Measurements from ENCODE around the gene SELENOP. TPM values are rescaled to one million over a fixed set of nuclear protein-coding genes. Genes with fewer than 3 reads are reported as not detected.

Gene SELENOP
- total and polyA plus RNA-seq, 2 of the 13 experiments (the other 11 are each of a cell fraction or from before 2014, with no cell fraction given) = 1,895 to 2,083 TPM

DNA sequence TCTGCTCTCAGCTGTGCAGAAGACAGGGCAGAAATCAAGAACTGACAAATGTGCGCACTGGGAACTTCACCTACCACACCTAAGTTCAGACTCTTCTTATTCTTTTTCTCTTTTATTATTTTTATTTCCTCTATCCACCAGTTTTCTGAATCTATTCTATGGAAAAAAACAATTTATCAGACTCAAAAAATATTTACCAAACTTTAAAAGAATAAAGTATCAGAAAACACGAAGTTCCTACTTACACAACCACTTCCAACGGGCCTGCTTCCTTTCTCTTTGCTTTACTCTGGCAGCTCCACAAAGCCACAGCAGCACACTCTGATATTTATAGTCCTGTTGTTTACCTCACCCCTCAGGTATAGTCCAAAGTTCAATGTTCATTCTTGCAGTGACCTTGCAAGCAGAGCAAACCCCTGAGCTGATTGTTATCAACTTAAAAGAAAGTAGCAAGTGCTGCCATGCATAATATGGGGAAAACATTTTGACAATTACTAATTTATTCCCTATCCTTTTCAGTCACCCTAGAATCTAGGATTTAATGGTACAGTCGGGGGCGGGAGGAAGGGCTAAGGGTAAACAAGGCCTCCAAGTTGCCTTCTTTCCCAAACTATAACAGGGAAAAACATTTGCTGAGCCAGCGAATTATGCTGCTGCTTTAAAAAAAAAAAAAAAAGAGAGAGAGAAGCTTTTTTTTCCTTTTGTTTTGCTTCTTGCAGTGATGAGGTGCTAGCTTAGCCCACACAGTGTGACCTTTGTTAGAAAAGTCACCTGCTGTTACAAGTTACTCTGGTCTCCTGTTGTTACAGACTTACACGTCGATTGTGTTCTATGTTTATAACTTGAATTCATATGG, at the start of gene SELENOP (continued):
- TF ChIP-seq, protein P1, sequence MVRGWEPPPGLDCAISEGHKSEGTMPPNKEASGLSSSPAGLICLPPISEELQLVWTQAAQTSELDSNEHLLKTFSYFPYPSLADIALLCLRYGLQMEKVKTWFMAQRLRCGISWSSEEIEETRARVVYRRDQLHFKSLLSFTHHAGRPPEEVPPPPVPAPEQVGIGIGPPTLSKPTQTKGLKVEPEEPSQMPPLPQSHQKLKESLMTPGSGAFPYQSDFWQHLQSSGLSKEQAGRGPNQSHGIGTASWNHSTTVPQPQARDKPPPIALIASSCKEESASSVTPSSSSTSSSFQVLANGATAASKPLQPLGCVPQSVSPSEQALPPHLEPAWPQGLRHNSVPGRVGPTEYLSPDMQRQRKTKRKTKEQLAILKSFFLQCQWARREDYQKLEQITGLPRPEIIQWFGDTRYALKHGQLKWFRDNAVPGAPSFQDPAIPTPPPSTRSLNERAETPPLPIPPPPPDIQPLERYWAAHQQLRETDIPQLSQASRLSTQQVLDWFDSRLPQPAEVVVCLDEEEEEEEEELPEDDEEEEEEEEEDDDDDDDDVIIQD (CRISPR knock-in tag; IDR thresholded peaks at IDR 0.05; ENCODE audit: low read depth) = peak; percentile 84; the same call in 1 of the 2 replicates
- TF ChIP-seq ZNF709 (CRISPR knock-in tag; IDR thresholded peaks at IDR 0.05) (peak; percentile 59; the same call in 1 of the 2 replicates), MAFG (CRISPR knock-in tag; IDR thresholded peaks at IDR 0.05) (peak; percentile 81), IKZF1 (IDR thresholded peaks at IDR 0.05) (no peak), ZNF883 (CRISPR knock-in tag; IDR thresholded peaks at IDR 0.05; ENCODE audit: not compliant biosample characterization) (no peak), GABPA (IDR thresholded peaks at IDR 0.05; ENCODE audit: low read depth, low read length) (no peak), GABPA (CRISPR knock-in tag; IDR thresholded peaks at IDR 0.05; ENCODE audit: low read depth) (peak; percentile 46), ZNF792 (CRISPR knock-in tag; IDR thresholded peaks at IDR 0.05) (peak; percentile 83; the same call in 1 of the 2 replicates), ZNF746 (CRISPR knock-in tag; IDR thresholded peaks at IDR 0.05) (peak; percentile 56; the same call in 1 of the 2 replicates), ZNF580 (CRISPR knock-in tag; IDR thresholded peaks at IDR 0.05; ENCODE audit: borderline replicate concordance, low read depth) (peak; percentile 73; the same call in 1 of the 2 replicates), SNAI1 (CRISPR knock-in tag; IDR thresholded peaks at IDR 0.05; ENCODE audit: borderline replicate concordance) (no peak), RCOR2 (CRISPR knock-in tag; IDR thresholded peaks at IDR 0.05) (peak; percentile 86; the same call in 1 of the 2 replicates), HOXD1 (CRISPR knock-in tag; IDR thresholded peaks at IDR 0.05) (peak; percentile 74), ZNF3 (CRISPR knock-in tag; IDR thresholded peaks at IDR 0.05) (no peak), JUND (CRISPR knock-in tag; IDR thresholded peaks at IDR 0.05) (no peak), ZHX2 (IDR thresholded peaks at IDR 0.05; ENCODE audit: low read depth) (no peak), ZHX2 (CRISPR knock-in tag; IDR thresholded peaks at IDR 0.05; ENCODE audit: borderline replicate concordance) (0 out of 2 replicates have a peak, but pooled peaks have one; percentile 32)
- TF ChIP-seq, protein P2, sequence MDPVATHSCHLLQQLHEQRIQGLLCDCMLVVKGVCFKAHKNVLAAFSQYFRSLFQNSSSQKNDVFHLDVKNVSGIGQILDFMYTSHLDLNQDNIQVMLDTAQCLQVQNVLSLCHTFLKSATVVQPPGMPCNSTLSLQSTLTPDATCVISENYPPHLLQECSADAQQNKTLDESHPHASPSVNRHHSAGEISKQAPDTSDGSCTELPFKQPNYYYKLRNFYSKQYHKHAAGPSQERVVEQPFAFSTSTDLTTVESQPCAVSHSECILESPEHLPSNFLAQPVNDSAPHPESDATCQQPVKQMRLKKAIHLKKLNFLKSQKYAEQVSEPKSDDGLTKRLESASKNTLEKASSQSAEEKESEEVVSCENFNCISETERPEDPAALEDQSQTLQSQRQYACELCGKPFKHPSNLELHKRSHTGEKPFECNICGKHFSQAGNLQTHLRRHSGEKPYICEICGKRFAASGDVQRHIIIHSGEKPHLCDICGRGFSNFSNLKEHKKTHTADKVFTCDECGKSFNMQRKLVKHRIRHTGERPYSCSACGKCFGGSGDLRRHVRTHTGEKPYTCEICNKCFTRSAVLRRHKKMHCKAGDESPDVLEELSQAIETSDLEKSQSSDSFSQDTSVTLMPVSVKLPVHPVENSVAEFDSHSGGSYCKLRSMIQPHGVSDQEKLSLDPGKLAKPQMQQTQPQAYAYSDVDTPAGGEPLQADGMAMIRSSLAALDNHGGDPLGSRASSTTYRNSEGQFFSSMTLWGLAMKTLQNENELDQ (CRISPR knock-in tag; IDR thresholded peaks at IDR 0.05; ENCODE audit: borderline replicate concordance) = no peak
